Measurements from ENCODE around the gene CPM.

CPM gene

DNA sequence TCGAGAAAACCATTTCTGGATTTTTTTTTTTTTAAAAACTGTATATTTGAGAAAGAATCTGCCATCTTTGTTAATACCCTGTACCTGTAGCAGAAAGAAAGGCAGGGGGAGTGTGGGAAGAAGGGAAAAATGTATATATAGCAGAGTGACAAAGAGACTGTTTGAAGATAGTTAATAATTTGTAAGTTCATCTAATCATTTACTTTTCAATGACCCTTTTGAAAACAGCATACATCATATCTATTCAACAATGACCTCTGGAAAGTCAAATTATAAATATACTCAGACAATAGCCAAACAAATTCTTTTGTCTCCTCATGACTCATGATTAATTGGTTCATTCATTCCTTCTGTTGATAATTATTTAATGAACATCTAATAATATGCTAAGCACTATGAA is 10.9 kb upstream of the CPM start:
- Mint-ChIP-seq H3K4me1 (peaks cover 2% of the 10 kb centered on the region), H3K4me3 (no peak overlapping the region)

DNA sequence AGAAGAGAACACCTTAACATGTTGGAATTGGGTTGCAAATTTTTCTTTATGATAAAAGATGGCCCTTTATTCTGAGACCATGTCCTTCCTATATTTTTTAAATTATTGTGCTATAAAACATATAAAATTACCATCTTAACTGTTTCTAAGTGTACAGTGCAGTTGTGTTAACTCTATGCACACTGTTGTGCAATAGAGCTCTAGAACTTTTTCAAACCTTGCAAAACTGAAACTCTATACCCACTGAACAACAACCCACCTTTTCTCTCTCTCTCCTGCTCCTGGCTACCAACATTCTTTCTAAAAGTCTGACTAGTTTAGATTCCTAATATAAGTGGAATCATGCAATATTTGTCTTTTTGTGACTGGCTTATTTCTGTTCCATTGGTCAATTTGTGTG is 7.8 kb upstream of the CPM start:
- Mint-ChIP-seq H3K4me3 (no peak overlapping the region), H3K27ac (no peak overlapping the region), H3K36me3 (no peaks in the 10 kb centered on the region), H3K27me3 (peaks cover 3% of the 10 kb centered on the region), H3K4me1 (peaks cover 2% of the 10 kb centered on the region), H3K9me3 (no peaks in the 10 kb centered on the region)
- no peak for ATAC-seq (ENCODE audit: low read depth)
- no peak for DNase-seq (ENCODE audit: low spot score in 2 of 2)

More for the DNA sequence above, 10.9 kb upstream of the CPM start:
- Mint-ChIP-seq H3K27me3 (peaks cover 2% of the 10 kb centered on the region), H3K9me3 (no peaks in the 10 kb centered on the region), H3K36me3 (no peaks in the 10 kb centered on the region), H3K27ac (no peak overlapping the region)
- no peak for DNase-seq (ENCODE audit: low spot score in 2 of 2)
- no peak for ATAC-seq (ENCODE audit: low read depth)

DNA sequence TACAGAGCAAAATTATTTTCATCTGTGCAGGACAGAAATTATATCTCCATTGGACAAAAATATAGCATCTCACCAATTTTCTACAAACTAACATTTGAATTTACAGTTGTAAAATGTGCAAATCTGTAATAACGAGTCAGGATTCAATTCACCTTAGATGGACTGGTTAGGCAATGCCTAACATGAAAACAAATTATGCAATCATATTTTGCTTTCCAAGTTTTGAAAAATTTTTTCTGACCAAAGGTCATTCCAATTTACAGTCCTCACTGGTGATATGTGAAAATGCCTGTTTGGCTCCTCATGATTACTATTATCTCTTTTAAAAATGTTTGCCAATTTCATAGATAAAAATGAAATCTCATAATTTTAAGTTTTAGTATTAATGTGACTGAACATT is 6.5 kb upstream of the CPM start:
- Mint-ChIP-seq H3K27ac (no peak overlapping the region), H3K36me3 (no peaks in the 10 kb centered on the region), H3K27me3 (peaks cover 4% of the 10 kb centered on the region), H3K9me3 (no peaks in the 10 kb centered on the region), H3K4me3 (no peak overlapping the region), H3K4me1 (no peaks in the 10 kb centered on the region)
- ATAC-seq (ENCODE audit: low read depth) (no peak), DNase-seq (ENCODE audit: low spot score in 2 of 2) (no peak)

DNA sequence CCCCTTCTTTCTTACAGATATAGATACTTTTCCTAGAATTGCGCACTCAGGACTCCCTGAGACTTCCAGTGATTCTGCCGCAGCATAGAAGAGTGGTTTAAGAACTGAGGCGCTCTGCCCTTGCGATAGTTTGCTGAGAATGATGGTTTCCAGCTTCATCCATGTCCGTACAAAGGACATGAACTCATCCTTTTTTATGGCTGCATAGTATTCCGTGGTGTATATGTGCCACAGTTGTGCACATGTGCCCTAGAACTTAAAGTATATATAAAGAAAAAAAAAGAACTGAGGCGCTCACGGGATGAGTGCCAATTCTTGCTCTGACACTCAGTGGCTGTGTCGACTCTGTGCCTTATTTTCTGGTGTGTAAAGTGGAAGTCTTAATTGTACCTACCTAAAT is 1.4 kb upstream of the CPM start:
- Mint-ChIP-seq H3K27ac (no peak overlapping the region), H3K27me3 (peaks cover 2% of the 10 kb centered on the region), H3K36me3 (no peaks in the 10 kb centered on the region), H3K4me1 (peaks cover 8% of the 10 kb centered on the region), H3K9me3 (no peaks in the 10 kb centered on the region), H3K4me3 (no peak overlapping the region)
- DNase-seq (ENCODE audit: low spot score in 2 of 2) (no peak), ATAC-seq (ENCODE audit: low read depth) (no peak)

DNA sequence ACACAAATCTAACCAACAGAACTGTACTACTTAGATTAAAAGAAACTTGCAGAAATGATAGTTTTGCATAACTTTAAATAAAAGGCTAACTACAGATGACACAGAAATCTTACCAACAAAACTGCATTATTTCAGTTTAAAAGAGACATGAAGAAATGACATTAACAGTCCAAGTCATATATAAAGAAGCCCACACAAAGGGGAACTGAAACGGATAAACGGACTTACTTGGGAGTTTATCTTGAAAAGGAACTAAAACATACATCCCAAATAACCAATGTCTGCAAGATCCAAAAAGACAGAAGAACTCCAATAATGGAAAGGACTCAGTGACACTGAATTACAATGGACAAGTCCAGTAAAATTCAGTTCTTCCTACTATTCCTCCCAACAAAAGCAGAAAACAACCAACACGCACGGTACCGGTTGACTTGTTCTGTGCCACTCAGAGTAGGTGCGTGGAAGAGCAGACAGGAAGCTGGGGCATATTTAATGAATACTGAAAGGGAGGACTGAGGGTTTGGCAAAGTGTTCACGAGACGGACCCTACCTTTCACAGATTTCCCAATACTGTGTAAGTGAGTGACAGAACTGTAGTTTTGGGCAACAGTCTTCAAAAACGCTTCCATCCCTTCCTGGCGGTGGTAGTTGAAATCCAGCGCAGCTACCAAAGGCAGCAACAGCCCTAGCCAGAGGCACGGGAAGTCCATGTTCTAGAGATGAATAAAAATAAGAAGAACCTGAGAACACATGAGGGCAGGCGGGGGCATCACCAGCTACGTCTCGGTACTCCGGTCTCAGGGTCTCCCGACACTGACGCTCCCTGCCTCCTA is 627 bp downstream of the CPM start:
- Mint-ChIP-seq H3K27ac (no peak overlapping the region), H3K4me3 (peak overlapping the region; percentile 89), H3K4me1 (peaks cover 8% of the 10 kb centered on the region), H3K27me3 (peaks cover 2% of the 10 kb centered on the region), H3K9me3 (no peaks in the 10 kb centered on the region), H3K36me3 (no peaks in the 10 kb centered on the region)
- DNase-seq (ENCODE audit: low spot score in 2 of 2), result peak in 1 of 2 donors; percentile 14
- peak; percentile 40 for ATAC-seq (ENCODE audit: low read depth)

DNA sequence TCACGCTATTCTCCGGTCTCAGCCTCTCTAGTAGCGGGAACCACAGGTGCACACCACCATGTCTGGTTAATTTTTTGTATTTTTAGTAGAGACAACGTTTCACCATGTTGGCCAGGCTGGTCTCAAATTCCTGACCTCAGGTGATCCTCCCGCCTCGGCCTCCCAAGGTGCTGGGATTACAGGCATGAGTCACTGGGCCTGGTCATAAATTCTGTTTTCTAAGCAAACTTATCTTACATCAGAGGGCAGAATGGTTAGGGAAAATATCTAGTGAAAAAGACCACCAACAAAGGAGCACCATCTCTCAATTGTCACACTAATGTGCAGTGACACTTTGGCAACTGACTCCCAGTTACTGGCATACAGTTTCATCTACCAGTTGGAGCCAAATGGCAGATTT is 2.8 kb downstream of the CPM start:
- no peaks in the 10 kb centered on the region for H3K36me3 Mint-ChIP-seq
- H3K27me3 Mint-ChIP-seq, result no peaks in the 10 kb centered on the region
- peaks cover 8% of the 10 kb centered on the region for H3K4me1 Mint-ChIP-seq
- H3K4me3 Mint-ChIP-seq, result no peak overlapping the region
- no peak for ATAC-seq (ENCODE audit: low read depth)
- no peak overlapping the region for H3K27ac Mint-ChIP-seq
- DNase-seq (ENCODE audit: low spot score in 2 of 2), result no peak
- no peaks in the 10 kb centered on the region for H3K9me3 Mint-ChIP-seq

DNA sequence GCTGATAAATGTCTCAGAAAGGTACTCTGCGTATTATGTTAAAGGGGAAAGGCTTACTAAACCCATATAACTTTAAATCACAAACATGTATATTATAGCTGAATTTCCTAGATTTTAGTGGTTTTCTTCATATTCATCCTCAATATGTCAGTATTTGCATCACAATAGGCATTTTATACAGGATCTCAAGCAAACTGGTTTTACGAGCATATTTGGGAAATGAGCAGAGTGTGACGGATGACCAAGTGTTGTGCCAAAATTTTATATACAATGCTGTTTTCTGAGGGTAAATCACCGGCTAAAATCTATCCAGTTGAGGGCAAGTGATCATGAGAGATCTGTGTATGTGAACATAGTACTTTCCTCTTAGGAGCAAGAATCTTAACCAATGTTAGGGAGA is 8.4 kb downstream of the CPM start:
- no peak for ATAC-seq (ENCODE audit: low read depth)
- H3K27ac Mint-ChIP-seq, result no peak overlapping the region
- H3K27me3 Mint-ChIP-seq, result peaks cover 1% of the 10 kb centered on the region
- DNase-seq (ENCODE audit: low spot score in 2 of 2), result no peak
- no peak overlapping the region for H3K4me3 Mint-ChIP-seq
- no peaks in the 10 kb centered on the region for H3K36me3 Mint-ChIP-seq
- no peaks in the 10 kb centered on the region for H3K4me1 Mint-ChIP-seq
- no peaks in the 10 kb centered on the region for H3K9me3 Mint-ChIP-seq

DNA sequence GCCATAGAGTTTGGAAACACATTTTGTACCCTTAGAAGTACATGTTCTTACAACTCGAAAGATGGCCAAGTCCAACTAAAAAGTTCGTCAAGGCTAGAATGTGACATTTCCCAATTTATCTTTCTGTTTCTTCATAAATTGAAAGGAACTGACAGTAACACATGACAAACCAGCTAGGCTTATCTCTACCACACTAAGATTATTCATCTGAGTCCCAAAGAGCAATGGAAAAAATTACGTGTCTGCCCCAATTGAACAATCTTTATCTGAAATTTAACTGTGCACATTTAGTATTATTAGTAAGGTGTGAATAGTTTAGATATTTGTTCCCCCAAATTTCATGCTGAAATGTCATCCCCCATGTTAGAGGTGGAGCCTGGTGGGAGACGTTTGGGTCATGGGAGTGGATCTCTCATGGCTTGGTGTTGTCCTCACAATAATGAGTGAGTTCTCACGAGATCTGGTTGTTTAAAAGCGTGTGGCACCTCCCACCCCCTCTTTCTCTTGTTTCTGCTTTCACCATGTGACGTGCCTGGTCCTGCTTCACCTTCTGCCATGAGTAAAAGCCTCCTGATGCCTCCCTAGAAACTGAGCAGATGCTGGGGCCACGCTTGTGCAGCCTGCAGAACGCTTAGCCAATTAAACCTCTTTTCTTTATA is 13.3 kb downstream of the CPM start:
- DNase-seq (ENCODE audit: low spot score in 2 of 2) (no peak), ATAC-seq (ENCODE audit: low read depth) (no peak)
- no peak overlapping the region for H3K27ac Mint-ChIP-seq

DNA sequence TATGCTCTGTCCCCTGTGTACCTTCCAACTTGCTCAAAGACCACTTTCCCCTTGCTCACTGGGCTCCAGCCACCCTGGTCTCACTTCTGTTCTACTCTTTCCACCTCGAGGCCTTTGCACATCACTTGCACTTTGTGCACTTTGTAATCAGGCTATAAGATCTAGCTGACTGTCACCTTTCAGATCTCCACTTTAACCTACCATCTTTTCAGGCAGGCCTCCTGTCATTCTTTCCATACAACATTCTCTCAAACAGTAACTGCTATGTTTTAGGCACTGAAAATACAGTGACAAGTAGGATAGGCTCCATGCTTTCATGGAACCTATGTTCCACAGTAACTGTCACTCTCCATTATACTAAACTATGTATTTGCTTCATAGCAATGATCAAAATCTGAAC is 14.0 kb downstream of the CPM start:
- Mint-ChIP-seq H3K4me1 (peaks cover 3% of the 10 kb centered on the region), H3K36me3 (no peaks in the 10 kb centered on the region), H3K9me3 (no peaks in the 10 kb centered on the region), H3K27ac (no peak overlapping the region), H3K27me3 (peaks cover 1% of the 10 kb centered on the region), H3K4me3 (no peak overlapping the region)
- no peak for ATAC-seq (ENCODE audit: low read depth)
- no peak for DNase-seq (ENCODE audit: low spot score in 2 of 2)

More for the DNA sequence above, 13.3 kb downstream of the CPM start:
- Mint-ChIP-seq H3K4me3 (no peak overlapping the region), H3K9me3 (no peaks in the 10 kb centered on the region), H3K27me3 (peaks cover 1% of the 10 kb centered on the region), H3K36me3 (no peaks in the 10 kb centered on the region), H3K4me1 (peaks cover 3% of the 10 kb centered on the region)

DNA sequence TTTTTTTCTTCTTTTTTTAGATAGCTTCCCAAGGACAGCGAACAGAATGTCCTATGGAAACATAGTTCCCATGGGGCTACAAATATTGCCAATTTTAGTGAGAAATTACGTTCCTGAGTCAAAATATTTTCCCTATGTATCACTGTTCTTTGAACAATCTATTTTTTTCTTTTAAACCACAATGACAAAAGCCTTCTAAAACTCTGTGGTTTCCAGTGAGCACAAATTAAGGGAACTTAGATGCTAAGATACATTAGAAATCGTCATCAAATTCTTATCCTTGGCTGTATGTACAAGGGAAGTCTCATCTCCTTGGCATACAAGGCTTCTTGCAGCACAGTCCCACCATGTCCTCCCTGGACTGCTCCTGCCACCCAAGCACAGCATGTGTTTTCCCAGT is 17.9 kb downstream of the CPM start:
- Mint-ChIP-seq H3K4me3 (no peak overlapping the region), H3K27ac (no peak overlapping the region), H3K9me3 (no peaks in the 10 kb centered on the region), H3K4me1 (peaks cover 3% of the 10 kb centered on the region), H3K36me3 (no peaks in the 10 kb centered on the region), H3K27me3 (no peaks in the 10 kb centered on the region)
- no peak for ATAC-seq (ENCODE audit: low read depth)
- DNase-seq (ENCODE audit: low spot score in 2 of 2), result no peak

DNA sequence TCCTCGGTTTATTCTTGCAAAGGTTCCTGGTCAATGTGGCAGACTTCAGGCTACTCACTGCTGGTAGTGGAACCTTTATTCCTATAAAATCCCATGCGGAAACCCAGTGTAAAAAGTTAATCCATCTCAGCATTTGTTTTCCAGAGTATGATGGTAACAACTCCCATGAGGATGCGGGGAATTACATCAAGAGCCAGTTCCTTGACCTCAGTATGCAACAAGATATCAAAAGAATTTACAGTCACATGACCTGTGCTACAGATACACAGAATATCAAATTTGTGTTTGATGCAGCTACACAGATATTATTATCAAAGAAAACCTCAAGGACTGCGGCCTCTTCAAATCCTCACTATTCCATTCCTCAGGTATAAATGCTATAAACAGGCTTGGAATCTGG is 19.3 kb downstream of the CPM start:
- DNase-seq (ENCODE audit: low spot score in 2 of 2), result no peak
- Mint-ChIP-seq H3K27me3 (no peaks in the 10 kb centered on the region), H3K4me1 (peaks cover 3% of the 10 kb centered on the region), H3K4me3 (no peak overlapping the region), H3K27ac (no peak overlapping the region), H3K9me3 (no peaks in the 10 kb centered on the region), H3K36me3 (no peaks in the 10 kb centered on the region)
- ATAC-seq (ENCODE audit: low read depth), result no peak

DNA sequence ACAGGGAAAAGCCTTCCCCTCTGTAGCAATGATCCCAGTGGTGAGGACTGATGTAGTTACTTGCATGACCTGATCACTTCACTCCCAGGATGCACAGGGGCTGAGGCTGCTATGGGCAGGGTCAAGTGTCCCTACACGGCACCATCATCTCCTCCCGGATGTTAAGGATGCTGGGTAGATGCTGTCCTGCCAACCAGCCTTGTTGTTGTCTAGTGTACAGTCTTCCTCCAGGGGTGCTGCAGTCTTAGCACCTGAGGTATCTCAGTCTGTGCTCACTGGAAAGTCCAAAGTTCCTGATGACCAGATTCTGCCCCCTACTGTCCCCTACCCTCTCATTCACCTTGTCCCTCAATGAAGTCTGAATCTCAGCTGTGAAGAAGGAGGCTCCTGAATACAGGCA is 20.1 kb downstream of the CPM start:
- Mint-ChIP-seq H3K4me3 (no peak overlapping the region), H3K27ac (no peak overlapping the region), H3K9me3 (no peaks in the 10 kb centered on the region), H3K4me1 (peaks cover 3% of the 10 kb centered on the region), H3K27me3 (no peaks in the 10 kb centered on the region), H3K36me3 (no peaks in the 10 kb centered on the region)
- ATAC-seq (ENCODE audit: low read depth) (no peak), DNase-seq (ENCODE audit: low spot score in 2 of 2) (no peak)

DNA sequence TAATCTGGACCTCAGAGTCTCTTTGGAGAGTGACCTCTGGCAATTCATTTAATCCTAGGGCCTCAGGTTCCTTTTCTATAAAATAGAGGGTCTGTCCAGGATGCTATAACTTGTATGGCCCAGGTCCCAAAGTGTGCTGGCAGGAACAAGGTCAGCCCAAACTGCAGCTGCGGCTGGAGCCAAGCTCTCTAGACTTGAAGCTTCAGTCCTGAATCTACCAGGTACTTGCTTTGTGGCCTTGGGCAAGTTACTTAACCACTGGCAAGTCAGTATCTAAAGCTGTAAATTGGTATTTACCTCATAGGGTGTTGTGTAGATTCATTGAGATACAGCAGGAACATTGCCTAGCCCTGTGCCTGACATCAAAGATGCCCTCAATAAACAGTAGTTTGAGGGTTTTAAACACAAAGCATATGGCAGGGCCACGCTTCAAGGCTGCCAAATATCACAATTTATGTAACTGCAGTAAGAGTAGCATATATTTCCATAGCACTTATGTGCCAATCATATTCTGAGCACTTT is 21.7 kb downstream of the CPM start:
- Mint-ChIP-seq H3K9me3 (no peaks in the 10 kb centered on the region), H3K36me3 (no peaks in the 10 kb centered on the region), H3K27ac (no peak overlapping the region), H3K4me3 (no peak overlapping the region), H3K27me3 (no peaks in the 10 kb centered on the region), H3K4me1 (peaks cover 3% of the 10 kb centered on the region)
- ATAC-seq (ENCODE audit: low read depth), result no peak
- no peak for DNase-seq (ENCODE audit: low spot score in 2 of 2)

DNA sequence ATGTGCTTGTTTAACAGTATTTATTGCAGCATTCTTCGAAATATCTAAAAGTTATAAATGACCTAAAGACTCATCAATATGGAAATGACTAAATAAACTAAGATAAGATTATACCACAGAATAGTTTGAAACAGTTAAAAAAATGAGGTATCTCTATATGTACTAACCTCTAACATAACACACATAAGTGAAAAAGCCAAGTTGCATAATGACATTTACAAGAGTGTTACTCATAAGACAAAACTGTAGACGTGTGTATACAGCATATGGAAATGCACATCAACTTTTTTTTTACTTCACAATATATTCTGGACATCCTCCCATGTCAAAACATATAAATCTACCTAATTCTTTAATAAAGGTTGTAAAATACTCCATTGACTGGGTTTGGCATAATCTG is 22.8 kb downstream of the CPM start:
- Mint-ChIP-seq H3K4me3 (no peak overlapping the region), H3K36me3 (no peaks in the 10 kb centered on the region), H3K27me3 (no peaks in the 10 kb centered on the region), H3K9me3 (no peaks in the 10 kb centered on the region), H3K4me1 (peaks cover 2% of the 10 kb centered on the region), H3K27ac (no peak overlapping the region)
- ATAC-seq (ENCODE audit: low read depth) (no peak), DNase-seq (ENCODE audit: low spot score in 2 of 2) (no peak)

Data from memory B cell (primary cell).